CD4-positive, alpha-beta T cell treated with Interleukin-15 for 1 hour (primary cell): Measurements from ENCODE around the gene ICAM2.
"Not testable (repeated sequence)": the region's sequence is repeated elsewhere in the genome, so short reads cannot be mapped to it uniquely, and the experiment has no call there.

Source experiments
- DNase-seq: peaks from one replicate; pipeline ENCODE4 v3.0.0-alpha.2; 2020

Gene ICAM2

DNA sequence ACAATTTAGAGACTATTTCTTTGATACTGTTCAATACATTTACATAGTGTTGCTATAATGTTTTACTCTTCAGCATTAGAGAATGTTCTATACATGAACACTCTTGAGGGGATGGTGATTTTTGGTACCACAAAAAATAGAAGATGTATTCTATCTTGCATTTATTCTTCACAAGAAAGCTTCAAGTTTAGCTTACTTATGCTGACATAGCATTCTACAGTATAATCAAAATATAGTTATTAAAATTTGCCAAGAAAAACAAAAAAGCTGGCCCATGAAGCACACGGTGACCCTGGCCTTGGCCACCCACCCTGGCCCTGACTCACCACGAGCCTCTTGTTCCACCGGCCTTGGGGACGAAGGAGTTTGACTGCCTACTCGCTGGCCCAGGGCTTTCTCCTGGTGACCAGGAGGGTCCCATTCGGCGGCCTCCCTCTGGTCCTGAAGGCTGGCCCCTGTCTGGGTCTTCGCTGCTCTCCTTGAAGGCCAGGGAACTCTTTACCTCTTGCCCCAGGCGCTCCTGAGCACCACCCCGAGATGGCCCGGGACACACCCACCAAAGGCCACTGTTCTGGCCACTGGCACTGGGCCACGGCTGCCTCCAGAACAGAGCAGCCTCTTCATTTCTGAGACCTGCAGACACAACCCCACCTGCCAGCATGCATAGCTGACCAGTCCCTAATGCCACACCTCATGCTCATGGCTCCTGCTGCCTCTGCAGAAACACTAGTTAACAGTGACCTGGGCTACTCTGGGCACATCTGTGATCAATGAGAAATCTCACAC is 22.5 kb upstream of the ICAM2 start:
- DNase-seq, result no peak

DNA sequence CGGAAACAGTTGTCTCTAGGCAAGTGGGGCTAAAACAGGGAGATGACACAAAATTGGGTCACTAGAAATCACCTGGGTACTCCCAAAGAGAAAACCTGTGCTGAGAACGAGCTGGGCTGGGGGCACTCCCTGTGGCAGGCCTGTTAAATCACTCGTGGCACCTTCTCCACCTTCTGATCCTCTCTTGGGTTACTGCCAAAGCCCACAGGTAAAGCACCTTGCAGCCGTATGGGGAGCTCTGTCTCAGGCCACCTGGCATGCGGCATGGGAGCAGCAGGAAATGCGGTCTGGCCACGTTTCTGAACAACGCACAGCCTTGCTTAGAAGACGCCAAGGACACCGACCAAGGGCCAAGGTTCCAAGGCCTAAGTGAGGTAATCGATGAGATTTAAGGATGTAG is 21.5 kb upstream of the ICAM2 start:
- no peak for DNase-seq

DNA sequence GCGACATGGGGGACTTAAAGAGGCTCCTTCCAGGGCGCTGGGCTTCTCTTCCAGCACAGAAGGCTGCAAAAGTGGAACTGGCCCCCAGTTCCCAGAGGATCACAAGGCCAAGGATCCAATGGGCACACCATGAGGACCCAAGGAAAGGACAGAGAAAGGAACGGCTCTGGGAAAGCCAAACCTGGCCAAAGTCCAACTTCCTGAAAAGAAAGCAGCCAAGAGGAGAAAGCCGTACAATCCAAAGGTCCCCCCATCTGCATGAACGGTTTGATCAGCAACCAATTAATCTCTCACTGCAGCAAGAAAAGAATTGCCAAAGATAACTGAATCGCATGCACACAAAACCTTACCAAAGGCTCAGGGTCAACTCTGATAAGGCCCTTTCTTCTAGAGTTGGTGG is 19.8 kb upstream of the ICAM2 start:
- DNase-seq, result no peak

DNA sequence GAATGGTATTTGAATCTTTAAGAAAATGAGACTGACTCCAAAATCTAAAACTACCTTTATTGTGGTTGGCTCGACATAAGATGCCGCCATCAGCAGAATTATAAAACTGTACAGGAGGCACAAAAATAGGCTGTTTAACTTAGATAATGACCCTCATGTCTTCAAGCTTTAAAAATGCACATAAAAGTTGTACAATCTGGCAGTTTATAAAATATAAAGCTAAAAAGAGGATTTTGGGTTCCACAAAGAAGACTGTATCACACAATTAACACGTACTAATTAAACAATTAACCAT is 18.6 kb upstream of the ICAM2 start:
- no peak for DNase-seq

DNA sequence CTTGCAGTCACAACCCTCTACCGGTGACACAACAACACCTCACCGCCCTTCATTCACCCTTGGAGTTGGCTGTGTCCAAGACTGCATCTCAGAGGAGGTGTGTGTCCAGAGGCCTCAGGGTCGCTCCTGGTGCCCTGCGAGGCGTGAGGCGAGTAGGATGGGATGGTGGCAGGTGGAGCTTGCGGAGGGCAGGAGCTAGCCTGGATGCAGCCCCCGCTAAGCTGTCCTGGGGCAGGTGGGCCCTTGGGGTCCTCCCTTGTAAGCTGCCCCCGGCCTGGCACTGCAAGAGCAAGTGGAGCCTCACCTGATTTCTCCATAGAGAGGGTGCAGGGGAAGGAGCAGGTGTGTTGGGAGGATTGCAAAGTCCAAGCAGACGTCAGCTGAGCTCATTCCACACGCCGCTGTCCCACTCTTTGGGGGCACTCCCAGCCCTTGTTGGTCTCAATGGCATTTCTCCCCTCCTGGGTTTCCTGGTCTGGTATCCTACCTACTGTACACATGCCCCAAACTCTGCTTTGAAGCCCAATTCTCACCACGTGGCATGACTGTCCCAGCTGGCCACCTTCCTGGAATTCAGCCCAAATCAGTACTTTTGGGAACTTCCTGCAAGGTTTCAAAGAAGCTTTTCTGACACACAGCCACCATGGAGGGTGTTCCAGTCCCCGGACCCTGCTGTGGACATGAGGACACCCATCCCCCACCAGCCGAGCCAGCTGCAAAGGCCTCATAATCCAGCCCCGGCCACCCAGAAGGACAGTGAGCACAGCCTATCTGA is 18.1 kb upstream of the ICAM2 start:
- no peak for DNase-seq

DNA sequence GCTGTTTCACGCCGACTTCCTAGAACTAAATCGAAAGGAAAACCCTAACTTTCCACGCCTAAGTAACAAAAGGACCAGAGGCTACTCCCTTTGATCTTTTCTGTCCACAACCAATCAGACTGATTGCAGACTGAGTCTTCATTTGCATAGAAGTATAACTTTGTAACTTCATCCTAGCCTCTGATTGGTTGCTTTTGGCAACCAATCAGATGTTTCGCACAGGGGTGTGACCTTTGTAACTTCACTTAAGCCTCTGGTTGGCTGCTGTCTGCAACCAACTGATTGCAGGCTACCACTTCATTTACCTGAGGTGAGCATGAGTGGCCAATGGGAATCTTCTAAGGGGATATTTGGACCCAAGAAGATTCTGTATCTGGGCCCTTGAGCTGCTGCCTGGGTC is 17.4 kb upstream of the ICAM2 start:
- DNase-seq, result no peak

DNA sequence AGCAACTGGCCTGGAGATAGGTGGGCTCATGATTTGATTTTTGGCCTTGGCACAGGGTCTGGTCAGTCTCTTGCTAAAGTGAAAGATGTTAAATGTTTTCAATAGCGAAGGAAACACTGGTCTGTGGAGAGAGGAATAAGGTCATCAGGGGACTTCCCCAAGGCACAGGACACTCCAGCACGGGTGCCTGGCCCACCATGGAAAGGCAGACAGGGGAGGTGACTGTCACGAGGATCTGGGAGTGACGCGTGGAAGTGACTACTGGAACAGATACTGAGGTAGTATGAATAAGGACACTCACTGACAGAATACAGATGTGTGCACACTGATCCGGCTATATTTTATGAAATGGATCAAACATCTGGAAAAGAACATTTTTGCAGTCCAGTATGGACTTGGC is 16.7 kb upstream of the ICAM2 start:
- no peak for DNase-seq

DNA sequence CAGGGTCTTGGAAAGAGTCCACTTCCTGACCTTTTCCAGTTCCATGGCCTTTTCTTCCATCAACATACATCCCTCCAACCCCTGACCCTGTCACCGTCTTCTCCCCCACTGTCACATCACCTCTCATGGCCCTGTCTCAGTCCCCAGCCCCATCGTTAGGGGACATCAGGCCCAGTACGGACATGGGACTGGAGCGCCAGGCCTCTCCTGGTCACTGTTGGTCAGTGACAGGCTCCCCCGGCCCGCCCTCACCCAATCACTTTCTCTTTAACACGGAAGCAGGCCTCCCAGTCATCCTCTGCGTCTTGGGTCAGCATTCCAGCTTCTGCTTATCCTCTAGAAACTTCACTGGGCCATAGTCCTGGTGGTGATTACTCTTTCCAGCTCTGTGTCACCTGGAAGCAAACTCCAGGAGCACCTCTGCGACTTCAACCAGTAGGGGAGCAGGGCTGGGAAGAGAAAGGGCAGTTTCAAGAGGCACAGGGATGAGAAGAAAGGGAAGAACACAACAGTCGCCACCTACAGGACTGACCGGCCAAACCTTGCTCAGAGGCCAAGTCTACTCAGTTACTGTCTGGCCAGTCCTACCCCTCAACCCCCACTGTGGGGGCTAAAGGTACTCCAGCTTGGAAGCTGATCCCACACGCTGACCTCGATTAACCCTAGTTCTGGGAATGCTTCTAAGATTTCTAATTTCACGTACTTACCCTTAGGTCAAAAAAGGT is 15.9 kb upstream of the ICAM2 start:
- DNase-seq, result no peak

DNA sequence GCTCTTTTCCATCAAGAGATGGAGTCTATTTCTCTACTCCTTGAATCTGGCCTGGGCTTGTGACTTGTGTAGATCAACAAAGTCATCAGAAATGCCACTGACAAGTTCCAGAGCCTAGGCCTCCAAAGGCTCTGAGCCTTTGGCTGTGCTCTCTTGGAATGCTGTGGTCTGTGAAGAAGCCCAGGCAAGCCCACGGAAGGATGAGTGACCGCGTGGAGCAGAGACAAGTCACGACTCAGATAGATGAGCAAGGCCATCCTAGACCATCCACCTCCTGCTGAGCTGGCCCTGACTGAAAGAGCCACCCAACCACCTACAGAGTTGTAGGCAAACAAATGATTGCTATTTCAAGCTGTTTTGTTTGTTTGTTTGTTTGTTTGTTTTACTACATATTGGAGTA is 11.6 kb upstream of the ICAM2 start:
- no peak for DNase-seq

DNA sequence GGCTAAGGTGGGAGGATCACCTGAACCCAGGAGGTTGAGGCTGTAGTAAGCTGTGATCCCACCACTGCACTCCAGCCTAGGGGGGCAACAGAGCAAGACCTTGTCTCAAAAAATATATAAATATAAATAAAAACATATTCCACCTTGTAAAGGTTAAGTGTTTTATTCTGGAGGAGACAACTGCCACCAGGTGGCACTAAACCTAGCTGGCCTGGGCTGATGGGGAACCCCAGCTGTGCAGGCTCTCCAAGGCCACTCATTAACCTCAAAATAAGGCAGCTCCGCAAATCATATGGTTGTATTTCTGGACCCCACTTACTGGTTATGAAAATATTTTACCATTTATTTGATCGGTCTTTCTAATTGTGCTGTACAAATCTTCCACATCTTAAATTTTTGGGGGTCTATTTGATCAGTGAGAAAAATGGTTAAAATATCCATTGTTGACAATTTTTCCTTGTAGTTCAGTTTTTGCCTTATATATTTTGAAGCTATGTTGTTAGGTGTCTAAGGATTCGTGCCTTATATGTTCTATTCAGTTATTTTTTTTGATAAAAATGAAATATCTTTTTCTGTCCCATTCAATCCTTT is 8.5 kb upstream of the ICAM2 start:
- peak; percentile 75 for DNase-seq

DNA sequence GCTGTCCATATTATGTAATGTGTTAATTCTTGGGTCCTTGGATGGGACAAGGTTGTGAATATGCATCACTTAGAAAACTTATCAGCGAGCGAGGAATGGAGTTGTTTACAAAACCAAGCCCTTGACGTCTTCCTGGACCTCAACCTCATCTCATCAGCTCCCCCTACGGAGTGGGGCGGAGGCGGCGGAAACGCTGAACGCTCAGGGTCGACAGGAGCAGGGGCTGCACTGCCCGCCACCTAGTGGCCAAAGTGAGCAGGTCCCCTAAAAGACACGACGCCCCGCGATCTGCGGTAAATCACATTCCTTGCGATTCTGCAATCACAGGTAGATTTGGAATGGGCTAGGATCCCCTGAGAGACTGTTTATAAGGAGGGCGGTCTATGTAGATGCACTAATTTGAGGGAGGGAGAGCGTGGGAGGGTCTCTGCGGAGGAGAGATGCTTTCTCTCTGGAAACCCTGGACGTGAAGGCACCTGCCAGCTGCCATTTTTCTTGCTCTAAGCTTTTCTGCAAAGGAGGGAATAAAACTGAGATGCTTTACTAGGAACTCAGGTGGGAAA is 5.4 kb upstream of the ICAM2 start:
- DNase-seq, result peak; percentile 95

DNA sequence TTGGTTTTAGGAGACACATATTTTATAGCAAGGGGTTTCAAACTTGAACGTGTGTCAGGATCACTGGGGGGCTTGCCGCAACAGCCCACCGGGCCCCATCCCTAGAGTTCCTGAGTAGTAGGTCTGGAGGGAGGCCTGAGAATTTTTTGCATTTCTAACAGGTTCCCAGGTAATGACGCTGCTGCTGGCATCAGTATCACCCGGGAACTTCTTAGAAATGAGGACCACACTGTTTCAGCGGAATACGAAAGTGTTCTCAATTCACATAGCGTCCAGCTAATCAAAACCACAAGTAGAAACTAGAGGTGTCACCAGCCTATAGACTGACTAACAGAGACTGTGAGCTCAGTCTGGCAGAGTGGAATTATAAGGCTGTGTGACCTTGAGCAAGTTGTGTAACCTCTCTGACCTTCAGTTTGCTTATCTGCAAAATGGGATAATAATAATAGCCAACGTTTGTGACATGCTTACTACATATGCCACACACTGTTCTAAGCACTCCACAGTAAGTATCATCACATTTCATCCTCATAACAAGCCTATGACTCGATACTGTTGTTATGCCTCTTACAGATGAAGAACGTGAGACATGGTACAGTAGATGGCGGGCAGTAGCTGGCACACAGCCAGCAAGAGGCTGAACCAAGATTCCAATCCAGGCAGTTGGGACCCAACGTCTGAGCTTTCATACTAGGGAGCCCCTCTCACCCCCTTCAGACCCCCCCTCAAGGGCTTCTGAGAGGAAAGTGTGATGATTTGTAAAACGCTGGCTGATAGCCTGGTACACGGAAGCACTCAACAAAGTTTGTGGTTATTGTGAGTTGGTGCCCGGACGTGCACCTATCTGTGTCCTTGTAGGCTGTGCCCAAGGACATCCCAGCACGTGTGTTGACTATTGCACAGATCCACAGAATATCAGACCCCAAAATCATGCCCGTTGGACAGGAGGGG is 4.6 kb upstream of the ICAM2 start:
- DNase-seq, result peak; percentile 61

DNA sequence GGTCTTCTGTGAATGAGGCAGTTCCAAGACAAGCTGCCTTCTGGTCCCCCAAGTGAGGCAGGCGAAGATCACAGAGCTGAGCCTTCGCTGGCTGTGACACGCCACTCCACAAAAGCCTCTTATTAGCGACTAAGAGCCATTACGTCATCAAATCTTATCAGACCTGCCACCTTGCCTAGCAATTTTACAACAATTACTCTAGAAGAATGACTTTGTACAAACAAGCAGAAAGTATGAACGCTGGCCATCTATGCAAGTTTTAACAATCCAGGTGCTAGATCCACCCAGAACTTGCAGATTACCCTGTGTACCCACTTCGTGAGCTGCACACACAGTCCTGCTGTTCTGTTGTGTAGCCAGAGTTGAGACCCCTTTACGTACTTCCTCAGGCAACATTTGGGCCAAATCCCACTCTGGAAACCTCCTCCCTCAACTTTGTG is 3.8 kb upstream of the ICAM2 start:
- no peak for DNase-seq

DNA sequence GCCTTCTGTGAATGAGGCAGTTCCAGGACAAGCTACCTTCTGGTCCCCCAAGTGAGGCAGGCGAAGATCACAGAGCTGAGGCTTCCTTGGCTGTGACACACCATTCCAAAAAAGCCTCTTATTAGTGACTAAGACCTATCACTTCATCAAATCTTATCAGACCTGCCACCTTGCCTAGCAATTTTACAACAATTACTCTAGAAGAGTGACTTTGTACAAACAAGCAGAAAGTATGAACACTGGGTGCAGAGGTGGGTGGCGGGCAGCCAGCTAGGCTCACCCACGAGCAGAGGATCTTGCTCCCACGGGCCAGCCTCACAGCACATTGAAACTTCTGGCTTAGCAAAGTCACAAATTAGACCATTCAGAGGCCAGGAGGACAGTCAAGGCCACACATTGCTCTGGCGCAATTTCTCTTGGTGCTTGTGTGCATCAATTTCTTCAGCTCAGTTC is 2.2 kb upstream of the ICAM2 start:
- DNase-seq, result no peak

DNA sequence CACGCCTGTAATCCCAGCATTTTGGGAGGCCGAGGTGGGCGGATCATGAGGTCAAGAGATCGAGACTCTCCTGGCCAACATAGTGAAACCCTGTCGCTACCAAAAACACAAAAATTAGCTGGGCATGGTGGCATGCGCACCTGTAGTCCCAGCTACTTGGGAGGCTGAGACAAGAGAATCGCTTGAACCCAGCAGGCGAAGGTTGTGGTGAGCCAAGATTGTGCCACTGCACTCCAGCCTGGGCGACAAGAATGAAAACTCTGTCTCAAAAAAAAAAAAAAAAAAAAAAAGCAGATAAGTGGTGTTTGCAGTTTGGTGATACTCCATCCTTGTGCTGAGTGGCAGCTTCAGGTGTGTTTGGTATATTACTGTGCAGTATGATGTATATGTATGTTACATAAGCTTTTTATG is 877 bp downstream of the ICAM2 start:
- not testable (repeated sequence) for DNase-seq

DNA sequence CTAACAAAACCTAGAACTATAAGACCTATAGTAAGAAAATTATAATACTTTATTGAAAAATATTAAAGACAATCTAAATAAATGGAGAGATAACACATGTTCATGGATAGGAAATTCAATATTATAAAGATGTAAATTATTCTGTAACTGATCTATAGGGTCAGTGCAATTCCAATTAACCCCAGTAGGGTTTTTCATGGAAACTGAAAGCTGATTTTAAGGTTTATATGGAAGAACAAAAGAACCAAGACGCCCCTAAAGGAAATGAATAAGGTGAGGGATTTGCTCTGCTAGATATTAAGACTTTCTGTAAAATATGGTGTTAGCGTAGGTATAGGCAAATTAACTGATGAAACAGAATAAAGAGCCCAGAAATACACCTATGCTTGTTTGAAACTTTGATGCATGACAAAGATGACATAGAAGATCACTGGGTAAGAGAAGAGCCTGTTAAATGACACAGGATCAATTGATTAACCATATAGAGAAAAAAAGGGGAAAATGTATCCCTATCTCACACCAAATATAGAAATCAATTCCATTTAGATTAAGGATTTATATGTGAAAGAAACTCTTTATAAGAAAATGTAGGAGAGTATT is 3.0 kb downstream of the ICAM2 start:
- no peak for DNase-seq

DNA sequence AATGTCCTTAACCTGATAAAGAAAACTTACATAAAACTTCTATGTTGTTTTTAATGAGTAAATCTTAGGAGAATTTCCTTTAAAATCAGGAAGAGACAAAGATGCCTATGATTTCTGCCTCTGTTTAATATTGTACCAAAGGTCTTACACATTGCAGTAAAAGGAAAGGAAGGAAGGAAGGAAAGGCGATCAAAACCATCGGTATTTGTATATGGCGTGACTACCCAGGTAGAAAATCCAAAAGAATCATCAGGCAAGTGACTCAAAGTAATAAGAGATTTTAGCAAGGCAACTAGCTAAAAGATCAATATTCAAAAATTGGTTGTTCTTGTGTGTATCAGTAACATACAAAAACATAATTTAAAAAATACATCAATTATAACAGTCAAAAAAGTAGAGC is 3.5 kb downstream of the ICAM2 start:
- DNase-seq, result no peak

DNA sequence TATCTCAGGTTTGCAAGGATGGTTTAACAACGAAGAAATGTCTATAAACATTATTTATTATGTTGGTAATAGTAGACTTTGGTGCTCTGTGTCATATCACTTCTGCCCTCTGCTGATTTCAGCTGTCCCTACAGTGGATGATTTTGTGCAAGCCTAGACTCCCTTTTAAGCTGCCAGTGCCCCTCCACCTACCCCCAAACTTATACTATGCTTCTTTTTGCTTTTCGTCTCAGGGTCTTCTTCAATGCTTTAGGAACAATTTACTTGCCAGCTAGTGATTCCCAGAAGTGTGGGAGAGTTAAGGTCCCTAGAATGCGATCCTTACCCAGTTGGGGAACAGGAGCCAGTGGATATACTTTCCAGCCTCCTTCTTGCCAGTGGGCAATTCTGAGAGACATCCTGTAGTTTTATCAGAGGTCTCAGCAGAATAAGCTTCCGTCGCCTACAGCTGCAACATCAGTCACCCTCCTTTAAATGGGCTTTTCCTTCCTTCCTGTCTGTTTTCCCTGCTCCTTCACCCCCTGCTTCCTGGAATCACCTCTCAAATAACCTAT is 4.1 kb downstream of the ICAM2 start:
- no peak for DNase-seq

DNA sequence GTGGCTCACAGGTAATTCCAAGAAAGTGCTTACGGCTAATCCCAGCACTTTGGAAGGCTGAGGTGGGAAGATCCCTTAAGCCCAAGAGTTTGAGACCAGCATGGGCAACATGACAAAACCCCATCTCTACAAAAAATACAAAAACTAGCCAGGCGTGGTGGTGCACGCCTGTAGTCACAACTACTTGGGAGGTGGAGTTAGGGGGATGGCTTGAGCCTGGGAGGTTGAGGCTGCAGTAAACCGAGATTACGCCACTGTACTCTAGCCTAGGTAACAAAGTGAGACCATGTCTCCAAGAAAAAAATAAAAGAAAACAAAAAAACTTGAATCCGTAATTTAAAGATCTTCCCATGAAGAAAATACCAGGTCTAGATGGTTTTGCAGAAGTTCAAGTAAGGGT is 5.0 kb downstream of the ICAM2 start:
- no peak for DNase-seq

DNA sequence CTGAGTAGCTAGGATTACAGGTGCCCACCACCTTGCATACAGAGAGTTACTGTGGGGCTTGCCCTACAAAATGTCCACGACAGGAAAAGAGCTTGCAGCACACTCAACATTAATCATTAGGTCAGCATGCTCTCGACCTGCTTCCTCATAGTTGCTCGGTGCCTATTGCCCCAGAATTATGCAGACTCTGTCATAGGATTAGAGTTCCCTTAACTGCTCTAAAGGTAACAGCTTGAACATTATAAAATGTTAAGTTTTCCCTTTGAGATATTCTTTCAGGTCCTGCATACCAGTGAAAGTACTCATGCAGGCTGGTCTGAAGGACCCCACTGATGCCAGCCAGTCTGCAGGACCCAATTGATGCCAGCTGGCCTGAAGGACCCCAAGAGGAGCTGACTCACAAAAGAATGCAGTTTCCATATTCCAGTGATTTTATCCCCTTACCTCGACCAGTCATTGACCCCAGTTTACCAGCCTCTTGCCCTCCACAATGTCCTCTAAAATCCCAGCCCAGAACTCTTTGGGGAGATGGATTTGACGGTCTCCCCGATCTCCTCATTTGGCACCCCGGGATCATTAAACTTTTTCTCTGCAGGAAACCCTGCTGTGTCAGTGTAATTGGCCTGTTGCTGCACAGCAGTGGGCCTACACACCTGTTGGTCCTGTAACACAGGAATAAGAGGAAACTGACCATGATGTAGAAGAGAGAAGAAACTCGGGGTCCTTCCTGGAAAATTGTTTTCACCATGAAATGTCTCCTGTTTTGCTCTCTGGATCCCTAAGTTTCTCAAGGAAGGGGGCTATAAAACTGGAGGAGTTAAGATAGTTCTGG is 10.6 kb downstream of the ICAM2 start:
- DNase-seq, result no peak
